Measurements from ENCODE around the gene PDE4D.

The PDE4D gene

GRCh38 chr5:59037041-59037440, 856.5 kb downstream of the PDE4D start:
- Histone ChIP-seq H3K27ac (no peak overlapping the region), H3K4me3 (peak overlapping the region; percentile 82), H4K20me1 (no peaks in the 10 kb centered on the region), H3K27me3 (peaks cover 23% of the 10 kb centered on the region), H3K4me1 (peaks cover 26% of the 10 kb centered on the region), H3K36me3 (no peaks in the 10 kb centered on the region), H3K9me3 (no peaks in the 10 kb centered on the region), H3K9ac (no peak overlapping the region), H3K4me2 (peak overlapping the region; percentile 94)
- no peak for TF ChIP-seq Cebpa-rat (IDR thresholded peaks at IDR 0.05)

GRCh38 chr5:59036274-59036961, 857.1 kb downstream of the PDE4D start:
- Histone ChIP-seq H3K36me3 (no peaks in the 10 kb centered on the region), H3K4me2 (no peak overlapping the region), H3K27ac (no peak overlapping the region), H3K4me1 (peaks cover 26% of the 10 kb centered on the region), H4K20me1 (no peaks in the 10 kb centered on the region), H3K9me3 (no peaks in the 10 kb centered on the region), H3K27me3 (peaks cover 20% of the 10 kb centered on the region), H3K4me3 (no peak overlapping the region), H3K9ac (no peak overlapping the region)
- TF ChIP-seq Cebpa-rat (IDR thresholded peaks at IDR 0.05): no peak

- Histone ChIP-seq H3K36me3 (0 out of 2 replicates have a peak, but pooled peaks cover 2% of the 10 kb centered on the region), H4K20me1 (no peaks in the 10 kb centered on the region), H3K4me3 (no peak overlapping the region), H3K4me1 (peaks cover 26% of the 10 kb centered on the region), H3K4me2 (peak overlapping the region; percentile 6; the same call in 1 of the 2 replicates), H3K9me3 (0 out of 2 replicates have a peak, but pooled peaks cover under 1% of the 10 kb centered on the region), H3K27ac (no peak overlapping the region), H3K9ac (no peak overlapping the region), H3K27me3 (peaks cover 14% of the 10 kb centered on the region)
- no peak for TF ChIP-seq Cebpa-rat (IDR thresholded peaks at IDR 0.05)
These were observed 857.8 kb downstream of the PDE4D start for GRCh38 chr5:59035681-59036080.

- Histone ChIP-seq H3K4me2 (0 out of 2 replicates have a peak overlapping the region, but pooled peaks have one; percentile 4), H3K9ac (no peak overlapping the region), H3K36me3 (peaks cover 9% of the 10 kb centered on the region; the same call in 1 of the 2 replicates), H3K4me1 (peaks cover 18% of the 10 kb centered on the region), H3K4me3 (no peak overlapping the region), H3K9me3 (peaks cover 9% of the 10 kb centered on the region), H3K27me3 (peaks cover 3% of the 10 kb centered on the region), H3K27ac (no peak overlapping the region), H4K20me1 (no peaks in the 10 kb centered on the region)
- no peak for TF ChIP-seq Cebpa-rat (IDR thresholded peaks at IDR 0.05)
These were observed 858.9 kb downstream of the PDE4D start for GRCh38 chr5:59034498-59035186.

GRCh38 chr5:59027145-59027907, 866.2 kb downstream of the PDE4D start:
- no peaks in the 10 kb centered on the region for H4K20me1 ChIP-seq
- H3K4me1 ChIP-seq: no peaks in the 10 kb centered on the region
- H3K4me2 ChIP-seq: no peak overlapping the region
- peaks cover 23% of the 10 kb centered on the region for H3K9me3 ChIP-seq
- no peak overlapping the region for H3K27ac ChIP-seq
- no peaks in the 10 kb centered on the region for H3K27me3 ChIP-seq
- TF ChIP-seq Cebpa-rat (IDR thresholded peaks at IDR 0.05): no peak
- H3K36me3 ChIP-seq: peaks cover 24% of the 10 kb centered on the region
- no peak overlapping the region for H3K9ac ChIP-seq
- H3K4me3 ChIP-seq: no peak overlapping the region

GRCh38 chr5:59025734-59026133, 867.8 kb downstream of the PDE4D start:
- H3K36me3 ChIP-seq: peaks cover 23% of the 10 kb centered on the region
- H3K27me3 ChIP-seq: no peaks in the 10 kb centered on the region
- no peaks in the 10 kb centered on the region for H3K4me1 ChIP-seq
- no peak overlapping the region for H3K27ac ChIP-seq
- H3K4me3 ChIP-seq: no peak overlapping the region
- H4K20me1 ChIP-seq: no peaks in the 10 kb centered on the region
- no peak overlapping the region for H3K9ac ChIP-seq
- H3K9me3 ChIP-seq: peaks cover 23% of the 10 kb centered on the region
- no peak for TF ChIP-seq Cebpa-rat (IDR thresholded peaks at IDR 0.05)
- H3K4me2 ChIP-seq: no peak overlapping the region

- Histone ChIP-seq H3K9ac (no peak overlapping the region), H3K27me3 (no peaks in the 10 kb centered on the region), H3K9me3 (0 out of 2 replicates have a peak, but pooled peaks cover 3% of the 10 kb centered on the region), H4K20me1 (no peaks in the 10 kb centered on the region), H3K4me2 (no peak overlapping the region), H3K4me1 (no peaks in the 10 kb centered on the region), H3K4me3 (no peak overlapping the region), H3K36me3 (peaks cover 8% of the 10 kb centered on the region; the same call in 1 of the 2 replicates), H3K27ac (no peak overlapping the region)
- TF ChIP-seq Cebpa-rat (IDR thresholded peaks at IDR 0.05): no peak
These were observed 871.5 kb downstream of the PDE4D start for GRCh38 chr5:59021837-59022514.

GRCh38 chr5:59021286-59021673, 872.2 kb downstream of the PDE4D start:
- Histone ChIP-seq H3K4me2 (no peak overlapping the region), H4K20me1 (no peaks in the 10 kb centered on the region), H3K27me3 (no peaks in the 10 kb centered on the region), H3K4me3 (no peak overlapping the region), H3K27ac (no peak overlapping the region), H3K9ac (no peak overlapping the region), H3K9me3 (0 out of 2 replicates have a peak, but pooled peaks cover 4% of the 10 kb centered on the region), H3K4me1 (no peaks in the 10 kb centered on the region), H3K36me3 (peaks cover 9% of the 10 kb centered on the region; the same call in 1 of the 2 replicates)
- no peak for TF ChIP-seq Cebpa-rat (IDR thresholded peaks at IDR 0.05)

- Histone ChIP-seq H3K4me3 (no peak overlapping the region), H3K9ac (no peak overlapping the region), H3K4me2 (no peak overlapping the region), H3K36me3 (peaks cover 9% of the 10 kb centered on the region; the same call in 1 of the 2 replicates), H3K27ac (no peak overlapping the region), H4K20me1 (no peaks in the 10 kb centered on the region), H3K9me3 (0 out of 2 replicates have a peak, but pooled peaks cover 4% of the 10 kb centered on the region), H3K27me3 (no peaks in the 10 kb centered on the region), H3K4me1 (no peaks in the 10 kb centered on the region)
- TF ChIP-seq Cebpa-rat (IDR thresholded peaks at IDR 0.05): no peak
These were observed 872.8 kb downstream of the PDE4D start for GRCh38 chr5:59020611-59021285.
